PFSK-1 (cell line): ENCODE measurements around the gene MED10. TPM values are rescaled to one million over a fixed set of nuclear protein-coding genes. Genes with fewer than 3 reads are reported as not detected.
A peak's percentile ranks its signal among the peaks of the same experiment; 100 is the strongest.

Experiments used
- FOXP2 ChIP-seq: optimal IDR thresholded peaks from 2 replicates; pipeline ENCODE3; 2011; ENCODE audit warnings: borderline replicate concordance, control low read depth, inconsistent platforms; ENCODE audit not compliant: insufficient read depth; ENCODE audit errors: extremely low read length, extremely low read depth
- POLR2AphosphoS5 ChIP-seq: IDR thresholded peaks from 2 replicates; pipeline ENCODE4 v1.6.1; 2012; ENCODE audit warnings: low read depth, mild to moderate bottlenecking, control low read depth, low read length, moderate library complexity
- SIN3A ChIP-seq: IDR thresholded peaks from 2 replicates; pipeline ENCODE4 v1.6.1; 2012; ENCODE audit warnings: mild to moderate bottlenecking, low read length, moderate library complexity, borderline replicate concordance; ENCODE audit not compliant: insufficient read depth
- TAF1 ChIP-seq: IDR thresholded peaks from 2 replicates; pipeline ENCODE4 v1.6.1; 2012; ENCODE audit warnings: low read length, control low read depth, borderline replicate concordance; ENCODE audit not compliant: insufficient read depth
- polyA plus RNA-seq: library from polyadenylated mRNA; unstranded; fragments of >200 nt; gene quantifications from one replicate; pipeline ENCODE4 v1.2.1, GENCODE V29; 2012; ENCODE audit warnings: low read depth, missing spikeins; ENCODE audit not compliant: insufficient read length
- TF ChIP-seq, protein P1 (sequence below), 2 experiments: IDR thresholded peaks; 2 replicates each; pipeline versions ENCODE4 v1.6.1 to v1.8.0; 2011 to 2012; ENCODE audit warnings: low read depth in 2 of 2, low read length in 2 of 2, control low read depth in 1 of 2, inconsistent platforms in 1 of 2, mild to moderate bottlenecking in 1 of 2, moderate library complexity in 1 of 2; ENCODE audit not compliant: insufficient read depth in 1 of 2

MED10 gene, protein sequence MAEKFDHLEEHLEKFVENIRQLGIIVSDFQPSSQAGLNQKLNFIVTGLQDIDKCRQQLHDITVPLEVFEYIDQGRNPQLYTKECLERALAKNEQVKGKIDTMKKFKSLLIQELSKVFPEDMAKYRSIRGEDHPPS
- 99.1 TPM for polyA plus RNA-seq

DNA sequence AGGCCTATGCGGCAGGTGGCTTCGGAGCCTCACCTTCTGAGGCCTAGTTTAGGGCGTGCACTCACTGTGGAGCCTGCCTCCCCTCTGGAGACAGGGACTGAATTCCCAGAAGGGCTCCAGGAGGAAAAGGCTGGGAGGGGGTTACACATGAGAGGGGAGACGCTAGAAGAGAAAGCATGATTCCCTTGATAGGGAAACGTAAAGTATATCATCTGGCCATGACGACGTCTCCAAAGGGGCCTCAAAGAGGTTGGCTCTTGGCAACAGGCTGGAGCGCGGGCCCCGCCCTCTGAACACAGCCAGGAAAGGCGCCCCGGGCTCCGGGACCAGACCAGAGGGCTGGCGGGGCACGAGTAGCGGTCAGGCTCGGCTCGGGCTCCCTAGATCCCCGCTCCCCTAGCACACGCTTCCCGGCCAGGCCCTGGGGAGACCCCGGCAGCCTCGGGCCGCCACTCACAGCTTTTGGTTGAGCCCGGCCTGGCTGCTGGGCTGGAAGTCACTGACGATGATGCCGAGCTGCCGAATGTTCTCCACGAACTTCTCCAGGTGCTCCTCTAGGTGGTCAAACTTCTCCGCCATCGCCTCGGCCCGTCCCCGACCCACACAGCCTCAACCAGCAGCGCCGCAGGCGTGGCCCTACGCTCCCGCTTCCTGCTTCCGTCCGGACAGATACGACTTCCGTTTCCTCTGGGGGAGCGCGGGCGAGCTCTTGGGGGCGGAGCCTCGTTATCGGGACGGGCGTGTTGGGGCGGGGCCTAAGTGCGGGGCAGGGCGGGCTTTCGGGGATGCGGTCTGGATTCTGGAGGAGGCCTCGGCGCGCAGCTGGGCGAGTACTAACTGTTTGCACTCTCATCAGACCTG, at the start of gene MED10:
Gene MED10, minus strand, starts transcription at position 643 of the 861 bp plus-strand sequence. Its CDS starts 64 bp downstream, at position 579.
- TF ChIP-seq TAF1 (peak; percentile 71; the same call in 1 of the 2 replicates), FOXP2 (peak; percentile 45), POLR2AphosphoS5 (peak; percentile 77), SIN3A (peak; percentile 61; the same call in 1 of the 2 replicates)
- TF ChIP-seq, protein P1, sequence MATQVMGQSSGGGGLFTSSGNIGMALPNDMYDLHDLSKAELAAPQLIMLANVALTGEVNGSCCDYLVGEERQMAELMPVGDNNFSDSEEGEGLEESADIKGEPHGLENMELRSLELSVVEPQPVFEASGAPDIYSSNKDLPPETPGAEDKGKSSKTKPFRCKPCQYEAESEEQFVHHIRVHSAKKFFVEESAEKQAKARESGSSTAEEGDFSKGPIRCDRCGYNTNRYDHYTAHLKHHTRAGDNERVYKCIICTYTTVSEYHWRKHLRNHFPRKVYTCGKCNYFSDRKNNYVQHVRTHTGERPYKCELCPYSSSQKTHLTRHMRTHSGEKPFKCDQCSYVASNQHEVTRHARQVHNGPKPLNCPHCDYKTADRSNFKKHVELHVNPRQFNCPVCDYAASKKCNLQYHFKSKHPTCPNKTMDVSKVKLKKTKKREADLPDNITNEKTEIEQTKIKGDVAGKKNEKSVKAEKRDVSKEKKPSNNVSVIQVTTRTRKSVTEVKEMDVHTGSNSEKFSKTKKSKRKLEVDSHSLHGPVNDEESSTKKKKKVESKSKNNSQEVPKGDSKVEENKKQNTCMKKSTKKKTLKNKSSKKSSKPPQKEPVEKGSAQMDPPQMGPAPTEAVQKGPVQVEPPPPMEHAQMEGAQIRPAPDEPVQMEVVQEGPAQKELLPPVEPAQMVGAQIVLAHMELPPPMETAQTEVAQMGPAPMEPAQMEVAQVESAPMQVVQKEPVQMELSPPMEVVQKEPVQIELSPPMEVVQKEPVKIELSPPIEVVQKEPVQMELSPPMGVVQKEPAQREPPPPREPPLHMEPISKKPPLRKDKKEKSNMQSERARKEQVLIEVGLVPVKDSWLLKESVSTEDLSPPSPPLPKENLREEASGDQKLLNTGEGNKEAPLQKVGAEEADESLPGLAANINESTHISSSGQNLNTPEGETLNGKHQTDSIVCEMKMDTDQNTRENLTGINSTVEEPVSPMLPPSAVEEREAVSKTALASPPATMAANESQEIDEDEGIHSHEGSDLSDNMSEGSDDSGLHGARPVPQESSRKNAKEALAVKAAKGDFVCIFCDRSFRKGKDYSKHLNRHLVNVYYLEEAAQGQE (IDR thresholded peaks at IDR 0.05; ENCODE audit: insufficient read depth in 1 of 2, low read depth in 2 of 2, low read length in 2 of 2) = no peak

DNA sequence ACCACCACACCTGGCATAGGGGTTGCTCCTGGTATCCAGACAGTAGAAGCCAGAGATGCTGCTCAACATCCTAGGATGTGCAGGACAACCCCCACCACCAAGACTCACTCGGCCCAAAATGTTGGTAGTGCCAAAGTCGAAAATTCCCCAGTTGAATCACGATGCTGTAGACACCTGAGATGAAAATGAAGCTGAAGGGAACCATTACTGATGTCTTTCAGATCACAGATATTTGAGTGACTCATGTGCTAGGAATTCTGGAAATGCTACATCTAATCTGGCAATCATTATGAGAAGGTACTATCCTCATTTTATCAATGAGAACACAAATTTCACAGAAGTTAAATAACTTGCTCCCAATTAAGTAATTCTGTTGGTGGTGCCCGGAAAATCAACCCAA, 49.3 kb upstream of the MED10 start:
- no peak for TF ChIP-seq FOXP2
- TF ChIP-seq, protein P1 (IDR thresholded peaks at IDR 0.05; ENCODE audit: insufficient read depth in 1 of 2, low read depth in 2 of 2, low read length in 2 of 2) = no peak

- TF ChIP-seq, protein P1 (IDR thresholded peaks at IDR 0.05; ENCODE audit: insufficient read depth in 1 of 2, low read depth in 2 of 2, low read length in 2 of 2) = no peak
- TF ChIP-seq FOXP2 = no peak
- no peak for TF ChIP-seq TAF1
- no peak for TF ChIP-seq SIN3A
- TF ChIP-seq POLR2AphosphoS5 = no peak
Observed at GRCh38 chr5:6424700-6425099, 46.4 kb upstream of the MED10 start.

GRCh38 chr5:6424110-6424659, 45.8 kb upstream of the MED10 start:
- TF ChIP-seq, protein P1 (IDR thresholded peaks at IDR 0.05; ENCODE audit: insufficient read depth in 1 of 2, low read depth in 2 of 2, low read length in 2 of 2) = no peak
- TF ChIP-seq FOXP2 (no peak), TAF1 (no peak), POLR2AphosphoS5 (no peak), SIN3A (no peak)
